ENCODE data around the gene RFWD3. TPM values are rescaled to one million over a fixed set of nuclear protein-coding genes. Genes with fewer than 3 reads are reported as not detected.

The RFWD3 gene
- total and polyA plus RNA-seq, 2 experiments from 2014 or later, result 12.8 to 12.9 TPM

GRCh38 chr16:74650966-74651567, 15.6 kb downstream of the RFWD3 start:
- H3K36me3 ChIP-seq (replicated peaks; ENCODE audit: insufficient read depth, low read depth), result no peaks in the 10 kb centered on the region
- DNase-seq (ENCODE audit: low spot score), result peak; percentile 26

GRCh38 chr16:74649839-74650504, 16.7 kb downstream of the RFWD3 start:
- no peaks in the 10 kb centered on the region for H3K36me3 ChIP-seq (replicated peaks; ENCODE audit: insufficient read depth, low read depth)
- no peaks in the 10 kb centered on the region for H3K9me3 ChIP-seq (ENCODE audit: low read depth)
- no peaks in the 10 kb centered on the region for H3K4me1 ChIP-seq (ENCODE audit: insufficient read depth)
- peaks cover 3% of the 10 kb centered on the region for H4K20me1 ChIP-seq (ENCODE audit: insufficient read depth, poor library complexity, severe bottlenecking)
- TF ChIP-seq, protein P1, sequence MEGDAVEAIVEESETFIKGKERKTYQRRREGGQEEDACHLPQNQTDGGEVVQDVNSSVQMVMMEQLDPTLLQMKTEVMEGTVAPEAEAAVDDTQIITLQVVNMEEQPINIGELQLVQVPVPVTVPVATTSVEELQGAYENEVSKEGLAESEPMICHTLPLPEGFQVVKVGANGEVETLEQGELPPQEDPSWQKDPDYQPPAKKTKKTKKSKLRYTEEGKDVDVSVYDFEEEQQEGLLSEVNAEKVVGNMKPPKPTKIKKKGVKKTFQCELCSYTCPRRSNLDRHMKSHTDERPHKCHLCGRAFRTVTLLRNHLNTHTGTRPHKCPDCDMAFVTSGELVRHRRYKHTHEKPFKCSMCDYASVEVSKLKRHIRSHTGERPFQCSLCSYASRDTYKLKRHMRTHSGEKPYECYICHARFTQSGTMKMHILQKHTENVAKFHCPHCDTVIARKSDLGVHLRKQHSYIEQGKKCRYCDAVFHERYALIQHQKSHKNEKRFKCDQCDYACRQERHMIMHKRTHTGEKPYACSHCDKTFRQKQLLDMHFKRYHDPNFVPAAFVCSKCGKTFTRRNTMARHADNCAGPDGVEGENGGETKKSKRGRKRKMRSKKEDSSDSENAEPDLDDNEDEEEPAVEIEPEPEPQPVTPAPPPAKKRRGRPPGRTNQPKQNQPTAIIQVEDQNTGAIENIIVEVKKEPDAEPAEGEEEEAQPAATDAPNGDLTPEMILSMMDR (IDR thresholded peaks at IDR 0.05; ENCODE audit: poor library complexity), result no peak
- no peak for TF ChIP-seq EZH2 (IDR thresholded peaks at IDR 0.05; ENCODE audit: borderline replicate concordance)
- no peak for TF ChIP-seq EZH2phosphoT487 (IDR thresholded peaks at IDR 0.05; ENCODE audit: low read depth, severe bottlenecking, unreplicated experiment)
- no peaks in the 10 kb centered on the region for H3K9me2 ChIP-seq (replicated peaks; ENCODE audit: insufficient read depth)
- WGBS (ENCODE audit: low lambda C conversion rate, missing lambda C conversion rate), result 100% methylated on average over 1 of the region's 1 CpG
- H3K79me2 ChIP-seq, result peaks cover 24% of the 10 kb centered on the region
- no peak overlapping the region for H2AFZ ChIP-seq
- H3K4me2 ChIP-seq, result no peak overlapping the region
- DNase-seq (ENCODE audit: low spot score), result no peak
- H3K27me3 ChIP-seq, result no peaks in the 10 kb centered on the region
- H3K4me3 ChIP-seq, result no peak overlapping the region
- H3K27ac ChIP-seq, result no peak overlapping the region

More at GRCh38 chr16:74650966-74651567, 15.6 kb downstream of the RFWD3 start:
- Histone ChIP-seq H4K20me1 (ENCODE audit: insufficient read depth, poor library complexity, severe bottlenecking) (peaks cover 3% of the 10 kb centered on the region), H2AFZ (no peak overlapping the region), H3K27me3 (no peaks in the 10 kb centered on the region), H3K79me2 (peaks cover 32% of the 10 kb centered on the region), H3K9me2 (replicated peaks; ENCODE audit: insufficient read depth) (no peaks in the 10 kb centered on the region), H3K4me3 (no peak overlapping the region), H3K9me3 (ENCODE audit: low read depth) (no peaks in the 10 kb centered on the region), H3K27ac (no peak overlapping the region), H3K4me1 (ENCODE audit: insufficient read depth) (no peaks in the 10 kb centered on the region), H3K4me2 (no peak overlapping the region)
- WGBS (ENCODE audit: low lambda C conversion rate, missing lambda C conversion rate), result 85% methylated on average over 6 of the region's 6 CpGs
- no peak for TF ChIP-seq EZH2 (IDR thresholded peaks at IDR 0.05; ENCODE audit: borderline replicate concordance)
- TF ChIP-seq, protein P1 (IDR thresholded peaks at IDR 0.05; ENCODE audit: poor library complexity), result peak; percentile 63

DNA sequence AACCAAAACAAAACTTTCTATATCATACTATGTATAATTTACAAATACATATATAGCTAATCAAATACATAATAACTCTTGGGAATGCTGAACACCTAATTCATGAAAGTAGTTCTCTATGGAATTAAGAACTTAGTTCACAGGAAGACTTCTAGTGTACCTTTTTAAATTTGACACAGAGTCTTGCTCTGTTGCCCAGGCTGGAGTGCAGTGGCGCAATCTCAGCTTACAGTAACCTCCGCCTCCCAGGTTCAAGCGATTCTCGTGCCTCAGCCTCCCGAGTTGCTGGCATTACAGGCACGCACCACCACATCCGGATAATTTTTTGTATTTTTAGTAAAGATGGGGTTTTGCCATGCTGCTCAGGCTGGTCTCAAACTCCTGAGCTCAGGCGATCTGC, 24.7 kb downstream of the RFWD3 start:
- Histone ChIP-seq H3K79me2 (no peaks in the 10 kb centered on the region), H3K4me3 (no peak overlapping the region), H3K27ac (no peak overlapping the region), H3K4me1 (ENCODE audit: insufficient read depth) (no peaks in the 10 kb centered on the region), H3K9me3 (ENCODE audit: low read depth) (no peaks in the 10 kb centered on the region), H3K9me2 (replicated peaks; ENCODE audit: insufficient read depth) (no peaks in the 10 kb centered on the region), H3K36me3 (replicated peaks; ENCODE audit: insufficient read depth, low read depth) (no peaks in the 10 kb centered on the region), H4K20me1 (ENCODE audit: insufficient read depth, poor library complexity, severe bottlenecking) (no peaks in the 10 kb centered on the region), H3K27me3 (no peaks in the 10 kb centered on the region), H3K4me2 (no peak overlapping the region), H2AFZ (no peak overlapping the region)
- 97% methylated on average over 8 of the region's 8 CpGs for WGBS (ENCODE audit: low lambda C conversion rate, missing lambda C conversion rate)
- DNase-seq (ENCODE audit: low spot score), result no peak
- TF ChIP-seq EZH2 (IDR thresholded peaks at IDR 0.05; ENCODE audit: borderline replicate concordance), result no peak
- no peak for TF ChIP-seq EZH2phosphoT487 (IDR thresholded peaks at IDR 0.05; ENCODE audit: low read depth, severe bottlenecking, unreplicated experiment)
- TF ChIP-seq, protein P1 (IDR thresholded peaks at IDR 0.05; ENCODE audit: poor library complexity), result no peak
